Endothelial cell of umbilical vein (primary cell): ENCODE results near the gene NDST4. TPM values are rescaled to one million over a fixed set of nuclear protein-coding genes. Genes with fewer than 3 reads are reported as not detected.

ENCODE experiments used
- BruUV-seq: library from RNA; stranded (reverse); fragments of 400-500 nt; replicated peaks from 2 replicates; lab custom pipeline; 2021; lab: Mats Ljungman, UMichigan
- CTCF ChIA-PET: fragments of 300-600, 350-600 bp; sonication (Branson Sonifier 250); formaldehyde crosslinking; loops from one replicate; lab custom pipeline; 2021; ENCODE audit warnings: antibody characterized with exemption, inconsistent platforms; lab: Charles Lee
- POLR2A ChIA-PET: fragments of 300-600, 350-600 bp; sonication (Branson Sonifier 250); formaldehyde crosslinking; loops from one replicate; lab custom pipeline; 2021; ENCODE audit warnings: antibody characterized with exemption, inconsistent platforms; lab: Charles Lee
- DNase-seq: peaks from one replicate; pipeline ENCODE4 v3.0.0-alpha.2; 2011; ENCODE audit warnings: low read depth, low spot score
- FAIRE-seq: peaks from 2 replicates; lab custom pipeline; 2011; peaks lifted over from hg19 to GRCh38; lab: Jason Lieb, UNC
- H2AFZ ChIP-seq: 2 replicates; pipeline ENCODE4 v1.6.0; 2012; ENCODE audit warnings: low read depth, low read length, control low read depth, inconsistent platforms
- H3K27ac ChIP-seq: 2 replicates; pipeline ENCODE4 v1.5.1; 2011; ENCODE audit warnings: low read depth, mild to moderate bottlenecking, control low read depth, low read length, moderate library complexity; ENCODE audit not compliant: insufficient read depth
- H3K27me3 ChIP-seq, 2 experiments: 2 replicates each; pipeline versions ENCODE4 v1.6.0 to v1.6.1; 2011; ENCODE audit warnings: low read length in 2 of 2, mixed read lengths in 1 of 2; ENCODE audit not compliant: control insufficient read depth in 2 of 2, insufficient read depth in 2 of 2
- H3K36me3 ChIP-seq, 2 experiments: 2 replicates in 1 of 2; 3 replicates in 1 of 2; pipeline ENCODE4 v1.5.1; 2011; ENCODE audit warnings: low read length in 2 of 2, mild to moderate bottlenecking in 1 of 2, moderate library complexity in 1 of 2; ENCODE audit not compliant: control insufficient read depth in 2 of 2, insufficient read depth in 2 of 2; ENCODE audit errors: extremely low read depth in 1 of 2
- H3K4me1 ChIP-seq: 3 replicates; pipeline ENCODE4 v1.5.1; 2011; ENCODE audit warnings: mild to moderate bottlenecking, low read length; ENCODE audit not compliant: control insufficient read depth, insufficient read depth; ENCODE audit errors: extremely low read depth
- H3K4me2 ChIP-seq: 2 replicates; pipeline ENCODE4 v1.6.1; 2011; ENCODE audit warnings: low read length, control low read depth, mixed read lengths; ENCODE audit not compliant: insufficient read depth
- H3K4me3 ChIP-seq, 3 experiments: fragments of 200-600 bp in 1 of 3; sonication (generic), shearing (Covaris generic) in 1 of 3; replicated peaks in 1 of 3; 2 replicates each; pipeline ENCODE4 v1.5.1; 2011 to 2016; ENCODE audit warnings: control low read depth in 3 of 3, low read length in 3 of 3, mild to moderate bottlenecking in 2 of 3, inconsistent platforms in 1 of 3, low read depth in 1 of 3, moderate library complexity in 1 of 3; ENCODE audit not compliant: insufficient read depth in 1 of 3
- H3K79me2 ChIP-seq: 2 replicates; pipeline ENCODE4 v1.6.0; 2012; ENCODE audit warnings: low read length, inconsistent platforms; ENCODE audit not compliant: control insufficient read depth, insufficient read depth
- H3K9ac ChIP-seq: replicated peaks from 2 replicates; pipeline ENCODE3; 2011; ENCODE audit warnings: low read length, control low read depth; ENCODE audit not compliant: insufficient read depth; ENCODE audit errors: extremely low read depth
- H3K9me1 ChIP-seq: replicated peaks from 3 replicates; pipeline ENCODE4 v1.6.0; 2011; ENCODE audit warnings: mild to moderate bottlenecking, low read length; ENCODE audit not compliant: control insufficient read depth, insufficient read depth; ENCODE audit errors: extremely low read depth
- H3K9me3 ChIP-seq: replicated peaks from 2 replicates; pipeline ENCODE4 v1.5.1; 2012; ENCODE audit warnings: low read length, inconsistent platforms; ENCODE audit not compliant: control insufficient read depth, insufficient read depth
- H4K20me1 ChIP-seq: replicated peaks from 2 replicates; pipeline ENCODE3; 2011; ENCODE audit warnings: mild to moderate bottlenecking, low read length; ENCODE audit not compliant: control insufficient read depth, insufficient read depth; ENCODE audit errors: extremely low read depth
- EZH2 ChIP-seq: IDR thresholded peaks from 2 replicates; pipeline ENCODE4 v1.6.1; 2012; ENCODE audit warnings: borderline replicate concordance, low read depth, mild to moderate bottlenecking, moderate library complexity, low read length, inconsistent platforms; ENCODE audit not compliant: severe bottlenecking
- FOS ChIP-seq: IDR thresholded peaks from 2 replicates; pipeline ENCODE4 v1.6.1; 2011; ENCODE audit warnings: mild to moderate bottlenecking, low read length, moderate library complexity, borderline replicate concordance; ENCODE audit not compliant: insufficient read depth
- GATA2 ChIP-seq: IDR thresholded peaks from 2 replicates; pipeline ENCODE4 v1.7.0; 2011; ENCODE audit warnings: low read depth, mild to moderate bottlenecking, moderate library complexity, mixed read lengths, low read length; ENCODE audit not compliant: insufficient read length, insufficient read depth
- JUN ChIP-seq: IDR thresholded peaks from 2 replicates; pipeline ENCODE4 v1.6.1; 2011; ENCODE audit warnings: borderline replicate concordance, low read depth; ENCODE audit not compliant: insufficient read length, insufficient read depth
- MYC ChIP-seq: IDR thresholded peaks from one replicate; pipeline ENCODE4 v1.6.1; 2011; ENCODE audit warnings: mild to moderate bottlenecking, low read depth, low read length
- POLR2A ChIP-seq: IDR thresholded peaks from 2 replicates; pipeline ENCODE4 v1.6.1; 2012; ENCODE audit warnings: low read depth, mild to moderate bottlenecking, control low read depth, low read length
- POLR2AphosphoS5 ChIP-seq: IDR thresholded peaks from 2 replicates; pipeline ENCODE4 v1.6.1; 2012; ENCODE audit warnings: low read depth, mild to moderate bottlenecking, control low read depth, low read length, moderate library complexity; ENCODE audit not compliant: insufficient read depth
- dilution Hi-C: fragments of 300-500 bp; cut with MboI; formaldehyde crosslinking; loops from one replicate; pipeline ENCODE4 v1.15.0; 2019; ENCODE audit warnings: low sequenced_read_pairs; ENCODE audit not compliant: extremely low pct_ligation_motif_present
- intact Hi-C: fragments of 100-400 bp; cut with micrococcal nuclease; formaldehyde crosslinking; loops from one replicate; pipeline ENCODE4 v1.10.0; 2022
- polyA plus RNA-seq, 4 experiments: library from polyadenylated mRNA; depleted of rRNA in 3 of 4; stranded (reverse) in 3 of 4; unstranded in 1 of 4; fragments of >200 nt; gene quantifications; 2 replicates each; pipeline versions ENCODE4 v1.2.1 to v1.2.3, GENCODE V29; 2011 to 2012; ENCODE audit warnings: missing spikeins in 1 of 4
- total RNA-seq: library from RNA; stranded (reverse); gene quantifications from 2 replicates; pipeline ENCODE4 v1.2.3, GENCODE V29; 2021
- TF ChIP-seq, protein P1 (sequence below): IDR thresholded peaks from 2 replicates; pipeline ENCODE4 v1.6.1; 2011; ENCODE audit not compliant: insufficient read depth, insufficient read length
- TF ChIP-seq, protein P2 (sequence below), 2 donors: IDR thresholded peaks; 1 replicate in 1 of 2; 2 replicates in 1 of 2; pipeline ENCODE4 v1.5.1; 2011; ENCODE audit warnings: low read length in 2 of 2, mild to moderate bottlenecking in 2 of 2, moderate library complexity in 2 of 2, control low read depth in 1 of 2, inconsistent platforms in 1 of 2, low read depth in 1 of 2; ENCODE audit not compliant: insufficient read depth in 1 of 2; ENCODE audit errors: extremely low read depth in 1 of 2

Gene NDST4
- total and polyA plus RNA-seq, 2 donors (not counting 3 experiments of a cell fraction or from before 2014, with no cell fraction given) = not detected

DNA sequence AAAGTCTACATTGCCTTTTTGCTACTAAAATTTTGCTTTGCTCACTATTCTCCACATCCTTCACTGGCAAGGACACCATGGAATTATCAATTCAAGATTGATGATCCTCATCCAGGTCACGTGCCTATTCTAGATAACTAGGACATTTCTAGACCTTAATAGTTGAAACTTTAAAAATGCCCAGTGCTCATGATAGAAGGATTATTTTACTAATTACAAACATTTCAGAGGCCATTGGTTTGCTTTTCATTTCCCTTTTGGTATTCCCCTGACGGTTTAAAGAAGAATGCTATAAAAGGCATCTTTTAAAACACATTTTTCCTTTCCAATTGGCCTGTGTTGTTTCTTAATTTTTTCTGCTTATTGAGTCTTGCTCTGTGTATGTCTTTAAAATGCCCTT is 249.4 kb downstream of the NDST4 start:
- Histone ChIP-seq H3K9me1 (no peaks in the 10 kb centered on the region), H3K9ac (no peak overlapping the region), H3K4me2 (no peak overlapping the region), H3K27ac (no peak overlapping the region), H3K79me2 (no peaks in the 10 kb centered on the region), H3K27me3 (no peaks in the 10 kb centered on the region), H3K4me3 (no peak overlapping the region), H2AFZ (no peak overlapping the region), H3K9me3 (no peaks in the 10 kb centered on the region), H4K20me1 (no peaks in the 10 kb centered on the region), H3K4me1 (no peaks in the 10 kb centered on the region), H3K36me3 (no peaks in the 10 kb centered on the region)
- no TSS peak for BruUV-seq
- FAIRE-seq (no peak), DNase-seq (no peak)
- ChIA-PET CTCF (no interaction called here), POLR2A (no interaction called here)
- dilution Hi-C loops (no loop called here), intact Hi-C loops (no loop called here)
- TF ChIP-seq, protein P1, sequence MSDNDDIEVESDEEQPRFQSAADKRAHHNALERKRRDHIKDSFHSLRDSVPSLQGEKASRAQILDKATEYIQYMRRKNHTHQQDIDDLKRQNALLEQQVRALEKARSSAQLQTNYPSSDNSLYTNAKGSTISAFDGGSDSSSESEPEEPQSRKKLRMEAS = no peak
- TF ChIP-seq JUN = no peak
- TF ChIP-seq GATA2 = no peak
- TF ChIP-seq MYC = no peak
- TF ChIP-seq, protein P2, sequence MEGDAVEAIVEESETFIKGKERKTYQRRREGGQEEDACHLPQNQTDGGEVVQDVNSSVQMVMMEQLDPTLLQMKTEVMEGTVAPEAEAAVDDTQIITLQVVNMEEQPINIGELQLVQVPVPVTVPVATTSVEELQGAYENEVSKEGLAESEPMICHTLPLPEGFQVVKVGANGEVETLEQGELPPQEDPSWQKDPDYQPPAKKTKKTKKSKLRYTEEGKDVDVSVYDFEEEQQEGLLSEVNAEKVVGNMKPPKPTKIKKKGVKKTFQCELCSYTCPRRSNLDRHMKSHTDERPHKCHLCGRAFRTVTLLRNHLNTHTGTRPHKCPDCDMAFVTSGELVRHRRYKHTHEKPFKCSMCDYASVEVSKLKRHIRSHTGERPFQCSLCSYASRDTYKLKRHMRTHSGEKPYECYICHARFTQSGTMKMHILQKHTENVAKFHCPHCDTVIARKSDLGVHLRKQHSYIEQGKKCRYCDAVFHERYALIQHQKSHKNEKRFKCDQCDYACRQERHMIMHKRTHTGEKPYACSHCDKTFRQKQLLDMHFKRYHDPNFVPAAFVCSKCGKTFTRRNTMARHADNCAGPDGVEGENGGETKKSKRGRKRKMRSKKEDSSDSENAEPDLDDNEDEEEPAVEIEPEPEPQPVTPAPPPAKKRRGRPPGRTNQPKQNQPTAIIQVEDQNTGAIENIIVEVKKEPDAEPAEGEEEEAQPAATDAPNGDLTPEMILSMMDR (IDR thresholded peaks at IDR 0.05; ENCODE audit: extremely low read depth in 1 of 2, insufficient read depth in 1 of 2, low read depth in 1 of 2, low read length in 2 of 2) = no peak
- no peak for TF ChIP-seq POLR2AphosphoS5
- no peak for TF ChIP-seq FOS
- no peak for TF ChIP-seq EZH2
- TF ChIP-seq POLR2A = no peak
